IPS-18c (cell line): ENCODE data around the gene RAB14.
"Not testable (repeated sequence)": the region's sequence is repeated elsewhere in the genome, so short reads cannot be mapped to it uniquely, and the experiment has no call there.

Experiments
- H3K4me3 ChIP-seq: 2 replicates; pipeline ENCODE4 v1.7.0; 2013; ENCODE audit warnings: low read depth, mild to moderate bottlenecking, low read length, moderate library complexity; ENCODE audit not compliant: insufficient read depth
- H3K9me3 ChIP-seq: one replicate; pipeline ENCODE4 v1.6.1; 2013; ENCODE audit warnings: mild to moderate bottlenecking, low read length, moderate library complexity; ENCODE audit not compliant: control insufficient read depth, insufficient read depth

Gene RAB14

GRCh38 chr9:121182101-121182836 lies 19.4 kb downstream of the RAB14 start:
- Histone ChIP-seq H3K9me3 (no peaks in the 10 kb centered on the region), H3K4me3 (no peak overlapping the region)

- Histone ChIP-seq H3K4me3 (no peak overlapping the region), H3K9me3 (no peaks in the 10 kb centered on the region)
Measured at GRCh38 chr9:121179930-121180681, 21.6 kb downstream of the RAB14 start.

- H3K4me3 ChIP-seq, H3K9me3 ChIP-seq: not testable (repeated sequence)
Measured at GRCh38 chr9:121179373-121179721, 22.3 kb downstream of the RAB14 start.

- H3K9me3 ChIP-seq = no peaks in the 10 kb centered on the region
- H3K4me3 ChIP-seq = no peak overlapping the region
Measured at GRCh38 chr9:121178676-121179372, 22.8 kb downstream of the RAB14 start.

GRCh38 chr9:121173501-121173900 lies 28.2 kb downstream of the RAB14 start:
- H3K4me3 ChIP-seq = no peak overlapping the region
- no peaks in the 10 kb centered on the region for H3K9me3 ChIP-seq

GRCh38 chr9:121172726-121173487 lies 28.8 kb downstream of the RAB14 start:
- no peaks in the 10 kb centered on the region for H3K9me3 ChIP-seq
- no peak overlapping the region for H3K4me3 ChIP-seq

- Histone ChIP-seq H3K4me3 (no peak overlapping the region), H3K9me3 (no peaks in the 10 kb centered on the region)
Measured at GRCh38 chr9:121171236-121171635, 30.4 kb downstream of the RAB14 start.

GRCh38 chr9:121169094-121169601 lies 32.5 kb downstream of the RAB14 start:
- no peak overlapping the region for H3K4me3 ChIP-seq
- H3K9me3 ChIP-seq = no peaks in the 10 kb centered on the region

- Histone ChIP-seq H3K9me3 (no peaks in the 10 kb centered on the region), H3K4me3 (no peak overlapping the region)
Measured at GRCh38 chr9:121168052-121168451, 33.6 kb downstream of the RAB14 start.

GRCh38 chr9:121160025-121160424 lies 41.6 kb downstream of the RAB14 start:
- no peak overlapping the region for H3K4me3 ChIP-seq
- no peaks in the 10 kb centered on the region for H3K9me3 ChIP-seq

GRCh38 chr9:121157939-121158338 lies 43.7 kb downstream of the RAB14 start:
- no peaks in the 10 kb centered on the region for H3K9me3 ChIP-seq

GRCh38 chr9:121156263-121156731 lies 45.4 kb downstream of the RAB14 start:
- Histone ChIP-seq H3K9me3 (no peaks in the 10 kb centered on the region), H3K4me3 (no peak overlapping the region)

More at GRCh38 chr9:121157939-121158338, 43.7 kb downstream of the RAB14 start:
- H3K4me3 ChIP-seq = no peak overlapping the region

GRCh38 chr9:121154782-121155181 lies 46.9 kb downstream of the RAB14 start:
- no peaks in the 10 kb centered on the region for H3K9me3 ChIP-seq
- no peak overlapping the region for H3K4me3 ChIP-seq

GRCh38 chr9:121153642-121154041 lies 48.0 kb downstream of the RAB14 start:
- no peak overlapping the region for H3K4me3 ChIP-seq
- no peaks in the 10 kb centered on the region for H3K9me3 ChIP-seq

GRCh38 chr9:121150188-121150587 lies 51.5 kb downstream of the RAB14 start:
- Histone ChIP-seq H3K9me3 (peaks cover 2% of the 10 kb centered on the region), H3K4me3 (no peak overlapping the region; the same call in 1 of the 2 replicates)

GRCh38 chr9:121144482-121144881 lies 57.2 kb downstream of the RAB14 start:
- H3K9me3 ChIP-seq = peaks cover 2% of the 10 kb centered on the region
- no peak overlapping the region for H3K4me3 ChIP-seq

- Histone ChIP-seq H3K9me3 (peaks cover 2% of the 10 kb centered on the region), H3K4me3 (no peak overlapping the region)
Measured at GRCh38 chr9:121143771-121144170, 57.9 kb downstream of the RAB14 start.
